GM12878 (cell line): ENCODE measurements around the gene RAB43. TPM values are rescaled to one million over a fixed set of nuclear protein-coding genes. Genes with fewer than 3 reads are reported as not detected.

ENCODE experiments used
- ATAC-seq: fragments of 200-7000 bp; cut with Tn5 transposase; 3 replicates; pipeline ENCODE4 v1.9.1; 2020; ENCODE audit warnings: mild to moderate bottlenecking, moderate library complexity
- BruUV-seq: library from RNA; stranded (reverse); fragments of 400-500 nt; replicated peaks from 2 replicates; lab custom pipeline; 2021; lab: Mats Ljungman, UMichigan
- CTCF ChIA-PET: fragments of 300-600 bp; sonication (Branson Sonifier 250); formaldehyde crosslinking; extraction: SDS; loops from one replicate; lab custom pipeline; 2021; ENCODE audit warnings: inconsistent platforms; lab: Yijun Ruan, JAX
- POLR2A ChIA-PET: fragments of 350-600 bp; formaldehyde crosslinking; extraction: SDS; loops from one replicate; lab custom pipeline; 2021; ENCODE audit warnings: inconsistent platforms; lab: Charles Lee
- RAD21 ChIA-PET: fragments of 300-600 bp; sonication (Branson Sonifier 250); formaldehyde crosslinking; loops from one replicate; lab custom pipeline; 2023; ENCODE audit warnings: antibody characterized with exemption; ENCODE audit not compliant: unreplicated experiment; lab: Charles Lee
- SMC1A ChIA-PET: fragments of 300-600 bp; sonication (Branson Sonifier 250); formaldehyde crosslinking; loops from one replicate; lab custom pipeline; 2023; ENCODE audit not compliant: unreplicated experiment, uncharacterized antibody; lab: Charles Lee
- DNase-seq: peaks from one replicate; pipeline ENCODE4 v3.0.0-alpha.2; 2011; ENCODE audit warnings: low read depth, low spot score
- FAIRE-seq: peaks from 3 replicates; lab custom pipeline; 2011; peaks lifted over from hg19 to GRCh38; lab: Jason Lieb, UNC
- H2AFZ ChIP-seq: 2 replicates; pipeline ENCODE4 v1.6.0; 2011; ENCODE audit warnings: low read depth, low read length, control low read depth; ENCODE audit not compliant: control insufficient read depth
- H3K27ac ChIP-seq: 2 replicates; pipeline ENCODE4 v1.5.1; 2011; ENCODE audit warnings: control low read depth; ENCODE audit not compliant: control insufficient read depth, insufficient read depth
- H3K27me3 ChIP-seq, 2 experiments: replicated peaks in 1 of 2; 2 replicates each; pipeline versions ENCODE4 v1.6.0 to v1.6.1; 2011; ENCODE audit warnings: low read length in 1 of 2; ENCODE audit not compliant: control insufficient read depth in 2 of 2, insufficient read depth in 2 of 2
- H3K36me3 ChIP-seq, 2 experiments: 2 replicates each; pipeline ENCODE4 v1.5.1; 2011; ENCODE audit warnings: low read length in 1 of 2; ENCODE audit not compliant: control insufficient read depth in 2 of 2, insufficient read depth in 2 of 2
- H3K4me1 ChIP-seq: 2 replicates; pipeline ENCODE4 v1.6.1; 2011; ENCODE audit warnings: mild to moderate bottlenecking, low read length, moderate library complexity, mixed read lengths; ENCODE audit not compliant: control insufficient read depth, insufficient read depth
- H3K4me2 ChIP-seq: 2 replicates; pipeline ENCODE4 v1.6.0; 2011; ENCODE audit warnings: control low read depth; ENCODE audit not compliant: control insufficient read depth, insufficient read depth
- H3K4me3 ChIP-seq: fragments of 200-600 bp; sonication (generic); 2 replicates; pipeline ENCODE4 v1.5.1; 2016
- H3K79me2 ChIP-seq: 2 replicates; pipeline ENCODE4 v1.6.0; 2011; ENCODE audit warnings: low read length; ENCODE audit not compliant: control insufficient read depth, insufficient read depth
- H3K9ac ChIP-seq: 2 replicates; pipeline ENCODE4 v1.8.0; 2011; ENCODE audit warnings: low read length, control low read depth, mixed read lengths; ENCODE audit not compliant: control insufficient read depth, insufficient read depth
- H3K9me3 ChIP-seq: replicated peaks from 3 replicates; pipeline ENCODE4 v1.5.1; 2011; ENCODE audit warnings: mild to moderate bottlenecking, low read length; ENCODE audit not compliant: control insufficient read depth, insufficient read depth
- H4K20me1 ChIP-seq: 2 replicates; pipeline ENCODE4 v1.6.0; 2011; ENCODE audit not compliant: control insufficient read depth, insufficient read depth
- CBX5 ChIP-seq: sonication (generic); IDR thresholded peaks from 2 replicates; pipeline ENCODE4 v1.6.1; 2016; ENCODE audit warnings: low read depth, moderate library complexity, mild to moderate bottlenecking, inconsistent platforms
- DPF2 ChIP-seq: fragments of 450-650 bp; IDR thresholded peaks from 2 replicates; pipeline ENCODE4 v1.6.1; 2017; ENCODE audit warnings: mild to moderate bottlenecking
- EED ChIP-seq: sonication (generic); IDR thresholded peaks from 2 replicates; pipeline ENCODE4 v1.6.1; 2016; ENCODE audit warnings: antibody characterized with exemption, low read depth
- FOS ChIP-seq: IDR thresholded peaks from 3 replicates; pipeline ENCODE4 v1.6.1; 2011; ENCODE audit warnings: borderline replicate concordance; ENCODE audit not compliant: insufficient read length; ENCODE audit errors: extremely low read depth
- FOXK2 ChIP-seq: fragments of 450-650 bp; IDR thresholded peaks from 2 replicates; pipeline ENCODE4 v1.6.1; 2017; ENCODE audit warnings: mild to moderate bottlenecking, moderate library complexity
- MXI1 ChIP-seq: fragments of 150-350 bp; IDR thresholded peaks from 2 replicates; pipeline ENCODE4 v1.6.1; 2011; ENCODE audit warnings: low read depth, mild to moderate bottlenecking, inconsistent platforms, low read length, improper control_type of control experiment
- NFYB ChIP-seq: IDR thresholded peaks from 2 replicates; pipeline ENCODE4 v1.6.1; 2011; ENCODE audit warnings: low read depth, mild to moderate bottlenecking, low read length, improper control_type of control experiment, moderate library complexity; ENCODE audit not compliant: insufficient read depth
- SUZ12 ChIP-seq: fragments of 200-600 bp; sonication (generic); IDR thresholded peaks from one replicate; pipeline ENCODE4 v1.6.1; 2018; ENCODE audit warnings: antibody characterized with exemption, mild to moderate bottlenecking; ENCODE audit not compliant: unreplicated experiment
- TCF12 ChIP-seq: IDR thresholded peaks from 2 replicates; pipeline ENCODE4 v1.6.1; 2011; ENCODE audit warnings: low read depth, mild to moderate bottlenecking, low read length
- TCF7 ChIP-seq: IDR thresholded peaks from 2 replicates; pipeline ENCODE4 v1.6.1; 2014; ENCODE audit warnings: antibody characterized with exemption, borderline replicate concordance
- WGBS: methylation state at CpG from one replicate; pipeline ENCODE4 v1.1.6; 2016; ENCODE audit warnings: low lambda C conversion rate; ENCODE audit not compliant: insufficient replicate concordance, insufficient coverage; ENCODE audit errors: missing lambda C conversion rate; 5-methylcytosine and 5-hydroxymethylcytosine counted together
- in situ Hi-C: fragments of 300-500 bp; cut with MboI; formaldehyde crosslinking; loops from 9 replicates; pipeline ENCODE4 v1.14.3; 2018; ENCODE audit warnings: mixed read lengths
- intact Hi-C: fragments of 100-400 bp; cut with micrococcal nuclease; formaldehyde crosslinking; loops from one replicate; pipeline ENCODE4 v1.14.2; 2022; ENCODE audit not compliant: unreplicated experiment
- polyA plus RNA-seq, 11 experiments: library from polyadenylated mRNA; depleted of rRNA in 4 of 11; unstranded in 6 of 11; stranded (reverse) in 5 of 11; fragments of >200 nt; fragmentation: Nextera tagmentation in 4 of 11; fragmentation: Illumina TruSeq in 1 of 11; extraction: Ambion mirVana in 4 of 11; extraction: Trizol in 1 of 11; gene quantifications; 1 replicate in 1 of 11; 2 replicates in 10 of 11; pipeline versions ENCODE4 v1.2.1 to v1.2.3, GENCODE V29; 2011 to 2016; ENCODE audit warnings: inconsistent platforms in 2 of 11, missing spikeins in 2 of 11, low read depth in 1 of 11
- total RNA-seq, 4 experiments: library from RNA; depleted of rRNA in 3 of 4; stranded (reverse); fragments of >200 nt in 3 of 4; fragmentation: Illumina TruSeq in 1 of 4; extraction: Trizol in 1 of 4; gene quantifications; 2 replicates each; pipeline versions ENCODE4 v1.2.1 to v1.2.3, GENCODE V29; 2013 to 2021
- TF ChIP-seq, protein P1 (sequence below): fragments of 150-350 bp; IDR thresholded peaks from 2 replicates; pipeline ENCODE4 v1.6.1; 2014; ENCODE audit warnings: mild to moderate bottlenecking, low read depth, low read length
- TF ChIP-seq, protein P2 (sequence below): IDR thresholded peaks from 2 replicates; pipeline ENCODE4 v1.6.1; 2011; ENCODE audit warnings: borderline replicate concordance, low read depth, mild to moderate bottlenecking, moderate library complexity, mixed read lengths, low read length; ENCODE audit not compliant: insufficient read depth; ENCODE audit errors: extremely low read length
- TF ChIP-seq, protein P3 (sequence below): fragments of 450-650 bp; formaldehyde crosslinking; IDR thresholded peaks from 2 replicates; pipeline ENCODE4 v1.4.0; 2022; ENCODE audit warnings: mild to moderate bottlenecking, moderate library complexity

RAB43 gene
- total and polyA plus RNA-seq, 10 of the 15 experiments (the other 5 are each of a cell fraction or from before 2014, with no cell fraction given): 0.08 to 14.0 (median 4.0) TPM

DNA sequence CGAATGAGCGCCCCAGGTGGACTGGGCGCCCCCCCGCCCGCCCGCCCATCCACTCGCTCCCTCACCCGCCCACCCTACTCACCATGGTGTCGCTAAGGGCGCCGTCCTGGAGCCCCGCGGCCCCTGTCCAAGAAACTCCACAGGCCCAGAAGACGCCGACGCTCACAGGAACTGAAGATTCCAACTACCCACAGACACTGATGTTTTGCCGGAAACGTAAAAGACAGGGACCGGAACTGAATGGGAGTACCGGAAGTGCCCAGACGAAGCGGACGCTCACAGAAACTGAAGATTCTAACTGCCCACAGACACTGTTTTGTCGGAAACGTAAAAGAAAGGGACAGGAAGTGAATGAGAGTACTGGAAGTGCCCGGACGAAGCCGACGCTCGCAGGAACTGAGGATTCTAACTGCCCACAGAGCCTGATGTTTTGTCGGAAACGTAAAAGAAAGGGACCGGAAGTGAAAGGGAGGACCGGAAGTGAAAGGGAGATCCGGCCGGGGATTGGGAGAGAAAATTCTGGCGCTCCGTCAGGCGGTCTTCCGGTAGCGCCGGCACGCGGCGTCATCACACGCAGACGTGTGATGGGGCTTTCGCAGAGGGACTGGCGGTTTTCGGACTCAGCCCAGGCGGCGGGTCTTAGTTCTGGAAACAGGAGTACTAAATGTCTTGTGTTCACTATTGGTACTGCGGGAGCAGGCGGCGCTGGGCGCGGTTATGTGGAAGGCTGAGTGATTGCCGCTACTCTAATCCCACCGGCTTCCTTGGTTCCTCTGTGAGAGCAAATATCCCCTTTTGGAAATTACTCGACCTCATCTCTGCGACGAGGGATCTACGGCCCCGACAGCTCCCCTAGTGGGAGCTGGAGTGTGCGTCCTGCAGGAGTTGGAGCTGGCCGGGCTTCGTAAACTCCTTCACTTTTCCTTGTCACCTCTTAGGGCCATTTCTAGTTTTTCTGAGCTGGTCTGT is 39.6 kb upstream of the RAB43 start, which contains the start of gene ISY1:
TSS of gene ISY1 (minus strand) at position 173 of the 969 bp plus-strand sequence. CDS start at position 85, 88 bp downstream.
- in situ Hi-C loops (no loop called here), intact Hi-C loops (loop anchor here (1.0 kb wide), 4 partner anchors 22 to 191 kb away; partner anchors contain the start of gene CNBP)
- ChIA-PET RAD21 (interaction anchor here (1.0 to 3.0 kb wide), 12 partner anchors 19 to 283 kb away, joined by 3 to 29 read pairs (median 4); partner anchors contain the start of genes COPG1 and RAB43), CTCF (interaction anchor here (0.7 to 3.6 kb wide), 18 partner anchors 10 to 481 kb away, joined by 3 to 36 read pairs (median 4); partner anchors contain the start of genes CNBP and COPG1), POLR2A (interaction anchor here (0.7 to 2.7 kb wide), 8 partner anchors 13 to 156 kb away, joined by 3 to 17 read pairs (median 6); partner anchors contain the start of gene CNBP), SMC1A (interaction anchor here (0.8 to 2.4 kb wide), 14 partner anchors 13 to 108 kb away, joined by 3 to 33 read pairs (median 3); partner anchors contain the start of gene COPG1)
- ATAC-seq (peak; percentile 87), FAIRE-seq (peak; percentile 31), DNase-seq (peak; percentile 87)
- Histone ChIP-seq H3K36me3 (peaks cover 1 to 8% of the 10 kb centered on the region in 2 experiments; a peak in 3 of 4 replicates), H3K79me2 (peaks cover 24% of the 10 kb centered on the region), H3K9me3 (no peaks in the 10 kb centered on the region), H2AFZ (peak within 1 kb of the TSS; percentile 100), H3K4me1 (peaks cover 4% of the 10 kb centered on the region), H3K27ac (peak within 1 kb of the TSS; percentile 100), H3K27me3 (no peaks in the 10 kb centered on the region), H3K4me2 (peak within 1 kb of the TSS; percentile 95), H3K4me3 (peak within 1 kb of the TSS; percentile 99), H3K9ac (peak within 1 kb of the TSS; percentile 99), H4K20me1 (no peaks in the 10 kb centered on the region)
- BruUV-seq: TSS peak; percentile 98
- 2% methylated on average over 50 of the region's 67 CpGs for WGBS
- TF ChIP-seq SUZ12: no peak
- TF ChIP-seq TCF12: peak; percentile 28; the same call in 1 of the 2 replicates
- TF ChIP-seq, protein P1, sequence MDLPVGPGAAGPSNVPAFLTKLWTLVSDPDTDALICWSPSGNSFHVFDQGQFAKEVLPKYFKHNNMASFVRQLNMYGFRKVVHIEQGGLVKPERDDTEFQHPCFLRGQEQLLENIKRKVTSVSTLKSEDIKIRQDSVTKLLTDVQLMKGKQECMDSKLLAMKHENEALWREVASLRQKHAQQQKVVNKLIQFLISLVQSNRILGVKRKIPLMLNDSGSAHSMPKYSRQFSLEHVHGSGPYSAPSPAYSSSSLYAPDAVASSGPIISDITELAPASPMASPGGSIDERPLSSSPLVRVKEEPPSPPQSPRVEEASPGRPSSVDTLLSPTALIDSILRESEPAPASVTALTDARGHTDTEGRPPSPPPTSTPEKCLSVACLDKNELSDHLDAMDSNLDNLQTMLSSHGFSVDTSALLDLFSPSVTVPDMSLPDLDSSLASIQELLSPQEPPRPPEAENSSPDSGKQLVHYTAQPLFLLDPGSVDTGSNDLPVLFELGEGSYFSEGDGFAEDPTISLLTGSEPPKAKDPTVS: 0 out of 2 replicates have a peak, but pooled peaks have one; percentile 11
- TF ChIP-seq TCF7: 0 out of 2 replicates have a peak, but pooled peaks have one; percentile 54
- peak; percentile 47; the same call in 1 of the 2 replicates for TF ChIP-seq NFYB
- TF ChIP-seq MXI1: peak; percentile 100
- 0 out of 2 replicates have a peak, but pooled peaks have one; percentile 24 for TF ChIP-seq DPF2
- TF ChIP-seq, protein P2, sequence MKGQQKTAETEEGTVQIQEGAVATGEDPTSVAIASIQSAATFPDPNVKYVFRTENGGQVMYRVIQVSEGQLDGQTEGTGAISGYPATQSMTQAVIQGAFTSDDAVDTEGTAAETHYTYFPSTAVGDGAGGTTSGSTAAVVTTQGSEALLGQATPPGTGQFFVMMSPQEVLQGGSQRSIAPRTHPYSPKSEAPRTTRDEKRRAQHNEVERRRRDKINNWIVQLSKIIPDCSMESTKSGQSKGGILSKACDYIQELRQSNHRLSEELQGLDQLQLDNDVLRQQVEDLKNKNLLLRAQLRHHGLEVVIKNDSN: no peak
- TF ChIP-seq FOS: no peak
- TF ChIP-seq EED: peak; percentile 51; the same call in 1 of the 2 replicates
- TF ChIP-seq FOXK2: peak; percentile 88
- TF ChIP-seq, protein P3, sequence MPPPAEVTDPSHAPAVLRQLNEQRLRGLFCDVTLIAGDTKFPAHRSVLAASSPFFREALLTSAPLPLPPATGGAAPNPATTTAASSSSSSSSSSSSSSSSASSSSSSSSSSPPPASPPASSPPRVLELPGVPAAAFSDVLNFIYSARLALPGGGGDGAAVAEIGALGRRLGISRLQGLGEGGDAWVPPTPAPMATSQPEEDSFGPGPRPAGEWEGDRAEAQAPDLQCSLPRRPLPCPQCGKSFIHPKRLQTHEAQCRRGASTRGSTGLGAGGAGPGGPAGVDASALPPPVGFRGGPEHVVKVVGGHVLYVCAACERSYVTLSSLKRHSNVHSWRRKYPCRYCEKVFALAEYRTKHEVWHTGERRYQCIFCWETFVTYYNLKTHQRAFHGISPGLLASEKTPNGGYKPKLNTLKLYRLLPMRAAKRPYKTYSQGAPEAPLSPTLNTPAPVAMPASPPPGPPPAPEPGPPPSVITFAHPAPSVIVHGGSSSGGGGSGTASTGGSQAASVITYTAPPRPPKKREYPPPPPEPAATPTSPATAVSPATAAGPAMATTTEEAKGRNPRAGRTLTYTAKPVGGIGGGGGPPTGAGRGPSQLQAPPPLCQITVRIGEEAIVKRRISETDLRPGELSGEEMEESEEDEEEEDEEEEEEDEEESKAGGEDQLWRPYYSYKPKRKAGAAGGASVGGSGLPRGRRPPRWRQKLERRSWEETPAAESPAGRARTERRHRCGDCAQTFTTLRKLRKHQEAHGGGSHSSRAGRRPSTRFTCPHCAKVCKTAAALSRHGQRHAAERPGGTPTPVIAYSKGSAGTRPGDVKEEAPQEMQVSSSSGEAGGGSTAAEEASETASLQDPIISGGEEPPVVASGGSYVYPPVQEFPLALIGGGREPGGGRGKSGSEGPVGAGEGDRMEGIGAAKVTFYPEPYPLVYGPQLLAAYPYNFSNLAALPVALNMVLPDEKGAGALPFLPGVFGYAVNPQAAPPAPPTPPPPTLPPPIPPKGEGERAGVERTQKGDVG (CRISPR knock-in tag): no peak
- TF ChIP-seq CBX5: peak; percentile 68
